CD4-positive, alpha-beta T cell treated with Interleukin-17A for 4 hours (primary cell): ENCODE measurements around the gene NPY5R.

Experiments used
- DNase-seq: peaks from one replicate; pipeline ENCODE4 v3.0.0-alpha.2; 2020; ENCODE audit warnings: mixed read lengths

Gene NPY5R

DNA sequence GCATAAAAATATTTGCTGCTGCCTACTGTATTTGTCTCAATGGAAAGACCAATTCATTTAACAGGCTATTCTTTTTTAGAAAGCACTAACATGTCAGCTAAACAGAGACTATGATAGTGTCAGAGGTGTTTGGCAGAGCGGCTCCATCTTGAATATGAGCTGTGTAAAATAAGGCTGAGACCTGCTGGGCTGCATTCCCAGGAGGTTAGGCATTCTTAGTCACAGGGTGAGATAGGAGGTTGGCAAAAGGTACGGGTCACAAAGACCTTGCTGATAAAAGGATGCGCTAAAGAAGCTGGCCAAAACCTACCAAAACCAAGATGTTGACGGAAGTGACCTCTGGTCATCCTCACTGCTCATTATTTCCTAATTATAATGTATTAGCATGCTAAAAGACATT is 41.8 kb downstream of the NPY5R start:
- no peak for DNase-seq

- DNase-seq: no peak
Observed at GRCh38 chr4:163391756-163392155, 48.1 kb downstream of the NPY5R start.

DNA sequence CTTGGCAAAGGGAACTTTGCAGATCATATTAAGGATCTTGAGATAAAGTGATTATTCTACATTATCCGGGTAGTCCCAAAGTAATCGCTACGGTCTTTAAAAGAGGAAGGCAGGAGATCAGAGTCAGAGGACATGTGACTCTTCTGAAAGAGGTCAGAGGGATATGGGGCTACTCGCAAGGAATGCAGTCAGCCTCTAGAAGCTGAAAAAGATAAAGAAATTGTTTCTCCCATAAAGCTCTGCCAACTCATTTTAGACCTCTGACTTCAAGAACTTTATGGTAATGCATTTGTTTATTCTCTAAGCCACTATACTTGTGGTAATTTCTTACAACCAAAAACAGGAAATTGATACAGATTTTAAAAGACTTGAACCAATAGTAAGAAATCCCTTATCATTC is 48.6 kb downstream of the NPY5R start:
- no peak for DNase-seq

DNA sequence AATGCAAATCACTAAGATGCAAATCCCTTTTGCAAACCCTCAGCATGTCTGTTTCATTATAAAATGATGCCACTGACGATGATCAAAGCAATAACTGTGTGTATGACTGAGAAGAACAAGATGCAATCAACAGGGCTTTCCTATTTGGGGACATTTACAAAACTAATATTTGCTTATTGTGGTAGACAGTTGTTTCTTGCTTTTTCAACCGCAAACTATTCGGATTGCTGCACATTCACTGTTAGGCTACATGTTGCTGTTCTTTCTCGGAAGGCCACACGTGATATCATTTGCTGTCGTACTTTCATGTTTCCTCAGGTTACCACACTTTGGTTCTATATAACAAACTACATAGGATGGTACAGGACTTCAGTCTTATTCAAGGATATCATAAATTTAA is 49.8 kb downstream of the NPY5R start:
- DNase-seq: no peak

DNA sequence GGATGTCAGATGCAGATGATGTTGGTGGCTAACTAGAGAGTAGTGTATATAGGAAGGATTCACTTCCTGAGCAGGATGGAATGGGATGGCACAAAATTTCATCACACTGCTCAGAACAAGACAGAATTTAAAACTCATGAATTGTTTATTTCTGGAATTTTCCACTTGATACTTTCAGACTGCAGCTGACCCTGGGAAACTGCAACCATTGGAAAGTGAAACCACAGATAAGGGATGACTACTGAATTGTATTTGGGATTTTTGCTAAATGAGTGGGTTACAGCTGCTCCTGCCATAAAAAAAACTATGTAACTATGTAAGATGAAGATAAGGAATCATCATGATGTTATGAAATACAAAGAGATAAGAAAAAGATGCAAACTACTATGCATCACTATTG is 51.4 kb downstream of the NPY5R start:
- no peak for DNase-seq

DNA sequence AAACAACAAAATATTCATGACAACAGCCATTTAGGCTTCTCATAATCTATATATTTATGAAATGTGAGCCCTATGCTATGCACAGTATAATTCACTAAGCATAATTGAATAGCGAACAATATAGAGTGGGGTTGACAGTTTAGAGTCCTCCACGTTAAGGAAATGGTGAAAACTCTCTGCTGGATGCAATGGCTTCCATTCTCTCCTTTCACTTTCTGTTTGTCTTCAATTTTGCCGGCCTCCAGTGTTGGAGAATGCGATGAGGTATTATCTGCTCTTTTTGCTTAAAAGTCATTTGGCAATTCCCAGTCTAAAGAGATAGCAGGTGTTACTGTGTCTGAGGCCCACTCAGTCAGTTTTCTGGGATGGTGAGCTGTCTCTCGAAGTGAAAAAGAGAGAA is 52.1 kb downstream of the NPY5R start:
- no peak for DNase-seq

DNA sequence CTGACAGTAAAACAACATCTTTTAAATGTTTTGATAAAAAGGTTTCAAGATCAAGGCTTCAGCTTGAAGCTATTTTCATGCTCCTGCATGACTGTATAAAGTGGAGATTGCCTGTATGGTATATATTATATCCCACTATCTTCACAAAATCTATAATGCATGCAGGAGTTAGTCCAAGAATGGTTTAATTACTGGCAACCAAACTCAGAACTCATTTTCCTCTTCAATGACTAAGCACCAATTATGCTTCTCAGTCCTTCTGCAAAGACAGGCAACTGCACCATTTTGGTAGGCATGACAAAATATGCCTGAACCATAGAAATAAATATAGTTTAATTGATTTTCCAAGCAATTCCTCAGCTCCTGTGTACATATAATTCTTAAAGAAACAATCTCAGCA is 54.5 kb downstream of the NPY5R start:
- no peak for DNase-seq

DNA sequence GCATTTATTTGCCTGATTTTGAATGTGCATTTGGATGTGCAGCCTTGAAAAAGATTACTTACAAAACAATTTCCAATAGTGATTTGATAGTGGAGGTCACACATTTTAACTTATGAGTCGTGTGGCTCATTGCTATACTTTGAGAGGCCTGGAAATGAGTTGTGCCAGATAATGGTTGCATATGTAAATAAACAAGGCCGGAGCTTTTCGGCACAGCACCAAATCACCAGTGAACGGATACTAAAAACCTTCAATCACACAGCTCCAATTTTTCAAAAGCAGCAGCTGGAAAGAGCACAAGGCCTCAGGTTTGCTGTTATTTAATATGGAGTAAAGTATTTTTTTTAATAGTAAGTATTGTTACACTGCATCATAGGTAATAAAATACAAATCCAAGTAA is 57.2 kb downstream of the NPY5R start:
- no peak for DNase-seq
